Uterus (tissue), 4 donors: ENCODE results near the gene SUMO2. TPM values are rescaled to one million over a fixed set of nuclear protein-coding genes. Genes with fewer than 3 reads are reported as not detected.
"Not testable (repeated sequence)": the region's sequence is repeated elsewhere in the genome, so short reads cannot be mapped to it uniquely, and the experiment has no call there.

Source experiments
- DNase-seq, 2 donors: peaks; one replicate each; pipeline ENCODE4 v3.0.0-alpha.2; 2019 to 2020
- H3K27ac ChIP-seq, 2 donors: fragments of 200-600 bp; sonication (generic); 1 replicate in 1 of 2; 2 replicates in 1 of 2; pipeline ENCODE4 v1.5.1; 2016 to 2018
- H3K27me3 ChIP-seq, 2 donors: fragments of 200-600 bp; sonication (generic); one replicate each; pipeline ENCODE4 v1.5.1; 2018 to 2019; ENCODE audit warnings: control low read depth in 1 of 2
- H3K36me3 ChIP-seq, 2 donors: fragments of 200-600 bp; sonication (generic); one replicate each; pipeline ENCODE4 v1.5.1; 2019; ENCODE audit warnings: control low read depth in 1 of 2
- H3K4me1 ChIP-seq, 2 donors: fragments of 200-600 bp; sonication (generic); one replicate each; pipeline ENCODE4 v1.5.1; 2018 to 2019; ENCODE audit warnings: control low read depth in 1 of 2
- H3K4me3 ChIP-seq, 2 donors: fragments of 200-600 bp; sonication (generic); 1 replicate in 1 of 2; 2 replicates in 1 of 2; pipeline ENCODE4 v1.5.1; 2018 to 2019; ENCODE audit warnings: mild to moderate bottlenecking in 1 of 2
- H3K9me3 ChIP-seq, 2 donors: fragments of 200-600 bp; sonication (generic); one replicate each; pipeline ENCODE4 v1.5.1; 2019; ENCODE audit warnings: control low read depth in 1 of 2
- CTCF ChIP-seq, 4 experiments: fragments of 200-600 bp in 2 of 4; fragments of 450-650 bp in 2 of 4; sonication (generic) in 2 of 4; IDR thresholded peaks; one replicate each; pipeline ENCODE4 v1.5.1; 2016 to 2019; ENCODE audit warnings: antibody characterized with exemption in 4 of 4, mild to moderate bottlenecking in 2 of 4, moderate library complexity in 1 of 4
- POLR2A ChIP-seq, 2 donors: fragments of 450-650 bp; IDR thresholded peaks; one replicate each; pipeline ENCODE4 v1.6.1; 2016; ENCODE audit warnings: antibody characterized with exemption in 2 of 2, mild to moderate bottlenecking in 1 of 2, moderate library complexity in 1 of 2
- intact Hi-C: fragments of 100-400 bp; cut with DNase I; formaldehyde crosslinking; loops from one replicate; pipeline ENCODE4 v1.15.1; 2023; ENCODE audit warnings: low total_unique reads
- total RNA-seq, 4 donors: library from RNA; depleted of rRNA in 3 of 4; stranded (reverse); fragments of >200 nt in 3 of 4; gene quantifications; one replicate each; pipeline versions ENCODE4 v1.1.0 to v1.2.4, GENCODE V29; 2014 to 2023
- donor health status: DM: yes; HTN: yes; CAD: no.

The SUMO2 gene
- total RNA-seq, 4 donors from 2014 or later = 57.4 to 427 (median 102) TPM

DNA sequence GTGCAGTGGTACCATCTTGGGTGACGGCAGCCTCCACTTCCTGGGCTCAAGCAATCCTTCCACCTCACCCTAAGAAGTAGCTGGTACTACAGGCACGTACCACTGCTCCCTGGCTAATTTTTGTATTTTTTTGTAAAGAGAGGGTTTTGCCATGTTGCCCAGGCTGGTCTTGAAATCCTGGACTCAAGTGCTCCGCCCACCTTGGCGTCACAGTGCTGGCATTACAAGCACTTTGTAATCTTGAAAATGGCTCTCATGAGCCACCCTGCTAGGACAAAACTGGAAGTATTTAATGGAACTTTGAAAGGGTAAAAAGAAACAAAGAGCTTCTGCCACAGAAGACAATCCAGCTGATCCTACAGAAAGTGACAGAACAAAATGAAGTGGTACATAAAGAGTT lies 9.2 kb downstream of the SUMO2 start:
- H3K27me3 ChIP-seq = no peaks in the 10 kb centered on the region
- H3K4me1 ChIP-seq = no peaks in the 10 kb centered on the region
- no peak for DNase-seq
- H3K27ac ChIP-seq = no peak overlapping the region
- H3K4me3 ChIP-seq = no peak overlapping the region
- no peaks in the 10 kb centered on the region for H3K9me3 ChIP-seq
- no peaks in the 10 kb centered on the region for H3K36me3 ChIP-seq
- TF ChIP-seq CTCF (IDR thresholded peaks at IDR 0.05) = no peak
- no peak for TF ChIP-seq POLR2A (IDR thresholded peaks at IDR 0.05)
- intact Hi-C loops = no loop called here

GRCh38 chr17:75168998-75169397 lies 13.8 kb downstream of the SUMO2 start:
- Histone ChIP-seq H3K36me3 (no peaks in the 10 kb centered on the region), H3K4me1 (no peaks in the 10 kb centered on the region), H3K4me3 (no peak overlapping the region), H3K27me3 (no peaks in the 10 kb centered on the region), H3K27ac (no peak overlapping the region), H3K9me3 (no peaks in the 10 kb centered on the region)
- DNase-seq = no peak
- intact Hi-C loops = no loop called here
- no peak for TF ChIP-seq CTCF (IDR thresholded peaks at IDR 0.05)

DNA sequence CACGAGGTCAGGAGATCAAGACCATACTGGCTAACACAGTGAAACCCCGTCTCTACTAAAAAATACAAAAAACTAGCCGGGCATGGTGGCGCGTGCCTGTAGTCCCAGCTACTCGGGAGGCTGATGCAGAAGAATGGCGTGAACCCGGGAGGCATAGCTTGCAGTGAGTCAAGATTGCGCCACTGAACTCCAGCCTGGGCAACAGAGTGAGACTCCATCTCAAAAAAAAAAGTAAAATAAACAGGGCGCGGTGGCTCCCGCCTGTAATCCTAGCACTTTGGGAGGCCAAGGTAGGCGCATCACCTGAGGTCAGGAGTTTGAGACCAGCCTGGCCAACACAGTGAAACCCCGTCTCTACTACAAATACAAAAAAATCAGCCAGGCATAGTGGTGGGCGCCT lies 18.2 kb downstream of the SUMO2 start:
- H3K36me3 ChIP-seq = not testable (repeated sequence)

DNA sequence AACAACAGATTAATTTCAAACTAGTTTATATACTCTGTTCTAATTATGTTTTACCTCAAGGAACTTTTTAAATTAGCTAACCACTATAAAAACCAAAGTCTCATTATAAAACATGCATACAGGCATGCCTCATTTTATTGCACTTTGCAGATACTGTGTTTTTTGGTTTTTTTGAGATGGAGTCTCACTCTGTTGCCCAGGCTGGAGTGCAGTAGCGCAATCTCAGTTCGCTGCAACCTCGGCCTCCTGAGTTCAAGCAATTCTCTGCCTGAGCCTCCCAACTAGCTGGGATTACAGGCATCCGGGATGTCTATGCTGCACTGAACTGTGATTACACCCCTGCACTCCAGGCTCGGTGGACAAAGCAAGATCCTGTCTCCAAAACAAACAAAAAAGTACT lies 19.7 kb downstream of the SUMO2 start:
- DNase-seq = no peak
- Histone ChIP-seq H3K27me3 (no peaks in the 10 kb centered on the region), H3K9me3 (no peaks in the 10 kb centered on the region), H3K4me3 (no peak overlapping the region), H3K4me1 (no peaks in the 10 kb centered on the region), H3K27ac (no peak overlapping the region), H3K36me3 (no peaks in the 10 kb centered on the region)
- intact Hi-C loops = no loop called here
- TF ChIP-seq POLR2A (IDR thresholded peaks at IDR 0.05) (no peak), CTCF (IDR thresholded peaks at IDR 0.05) (no peak)

More for the DNA sequence above, 18.2 kb downstream of the SUMO2 start:
- H3K4me1 ChIP-seq, H3K27me3 ChIP-seq, H3K27ac ChIP-seq, intact Hi-C loops, H3K4me3 ChIP-seq, H3K9me3 ChIP-seq, DNase-seq: not testable (repeated sequence)

GRCh38 chr17:75160211-75160610 lies 22.5 kb downstream of the SUMO2 start:
- H3K4me3 ChIP-seq = no peak overlapping the region
- H3K36me3 ChIP-seq = no peaks in the 10 kb centered on the region
- no peaks in the 10 kb centered on the region for H3K4me1 ChIP-seq
- no peaks in the 10 kb centered on the region for H3K27me3 ChIP-seq
- no peak overlapping the region for H3K27ac ChIP-seq
- intact Hi-C loops = no loop called here
- no peak for TF ChIP-seq POLR2A (IDR thresholded peaks at IDR 0.05)
- no peak for TF ChIP-seq CTCF (IDR thresholded peaks at IDR 0.05)
- no peaks in the 10 kb centered on the region for H3K9me3 ChIP-seq
- no peak for DNase-seq
